DMS53 treated with DMSO at 0.1 percent for 48 hours (cell line): ENCODE data around the gene GRK4.

Source experiments
- DNase-seq: peaks from one replicate; lab custom pipeline; 2025; ENCODE audit not compliant: unreplicated experiment; lab: John Stamatoyannopoulos, UW

Gene GRK4

DNA sequence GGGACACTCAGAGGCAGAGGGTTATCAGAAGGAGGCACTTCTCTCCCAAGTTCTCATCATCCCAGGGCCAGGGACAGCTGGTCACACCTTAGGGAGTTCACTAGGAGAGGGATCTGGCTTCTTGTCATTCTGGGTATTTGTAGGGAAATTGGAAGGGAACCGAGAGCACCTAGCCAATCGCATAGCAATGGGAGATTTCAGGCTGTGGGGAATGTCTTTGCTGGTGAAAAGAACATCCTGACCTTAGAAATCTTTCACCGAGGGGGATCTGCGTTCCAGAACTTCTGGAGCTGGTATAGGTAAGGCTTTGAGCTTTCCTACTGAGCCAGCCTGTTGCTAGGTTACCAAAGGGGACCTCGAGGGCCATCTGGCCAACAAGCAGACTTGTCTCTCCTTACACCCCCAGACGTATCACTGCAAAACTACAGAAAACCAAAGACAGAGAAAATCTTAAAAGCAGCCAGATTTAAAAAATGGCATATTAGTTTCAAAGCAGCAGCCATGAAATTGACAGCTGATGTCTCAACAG, 104.2 kb downstream of the GRK4 start:
- DNase-seq = no peak

DNA sequence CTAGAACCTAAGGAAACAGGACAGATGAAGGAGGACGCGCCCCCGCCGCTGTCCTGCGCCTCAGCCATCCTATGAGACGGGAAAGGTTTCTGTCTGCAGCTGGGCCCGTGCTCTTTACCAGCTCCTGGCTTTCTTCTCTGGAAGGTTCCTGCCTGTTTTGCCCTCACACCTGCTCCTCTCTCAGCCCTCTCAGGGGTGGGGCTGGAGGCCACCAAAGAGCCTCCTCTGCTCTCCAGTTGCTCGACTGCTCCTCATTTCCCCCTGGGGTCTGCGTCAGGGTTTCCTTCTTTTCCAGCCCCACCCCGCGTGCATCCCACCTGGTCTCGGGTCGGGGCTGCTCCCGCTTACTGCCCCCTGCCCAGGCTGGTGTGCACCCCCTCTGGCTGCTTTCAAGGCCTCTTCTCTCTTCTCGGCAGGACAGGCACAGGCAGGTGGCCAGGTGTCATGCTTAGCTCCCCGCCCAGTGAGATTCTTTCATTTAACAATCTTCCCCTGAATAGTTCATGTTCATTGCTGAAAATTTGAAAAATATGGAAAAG, 106.4 kb downstream of the GRK4 start:
- DNase-seq = no peak

DNA sequence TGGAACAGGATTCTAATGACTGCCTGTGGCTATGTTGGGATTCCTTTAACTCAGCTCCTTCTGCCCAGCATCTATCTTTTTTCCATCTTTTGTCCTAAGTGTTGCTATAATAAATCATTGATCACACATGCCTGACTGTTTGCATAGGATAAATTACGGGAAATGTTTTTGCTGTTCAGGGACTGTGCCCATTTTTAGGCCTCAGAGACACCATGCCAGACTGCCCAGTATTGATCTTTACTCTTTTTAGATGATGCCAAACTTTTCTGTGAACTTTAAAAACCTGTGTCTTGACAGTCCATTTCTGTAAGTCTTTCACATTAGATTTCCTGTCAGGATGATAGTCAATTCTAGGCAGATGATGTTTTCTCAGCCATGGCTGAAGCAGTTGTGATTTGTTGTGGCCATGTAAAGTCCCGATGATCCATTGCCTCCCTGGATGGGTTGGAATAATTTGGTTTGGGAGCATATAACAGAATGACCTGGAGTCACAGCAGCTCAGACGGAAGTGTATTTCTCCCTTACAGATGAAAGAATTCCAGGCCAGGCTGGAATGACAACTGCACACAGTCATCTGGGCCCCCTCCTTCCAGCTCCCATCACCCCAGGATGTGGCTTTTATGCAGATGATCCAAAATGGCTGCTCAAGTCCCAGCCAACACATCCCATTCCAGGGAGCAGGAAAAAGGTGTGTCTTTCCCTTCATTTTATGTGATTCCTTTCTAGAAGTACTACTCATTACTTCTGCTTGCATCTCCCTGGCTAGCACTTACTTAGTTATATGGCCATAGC, 107.5 kb downstream of the GRK4 start:
- no peak for DNase-seq

DNA sequence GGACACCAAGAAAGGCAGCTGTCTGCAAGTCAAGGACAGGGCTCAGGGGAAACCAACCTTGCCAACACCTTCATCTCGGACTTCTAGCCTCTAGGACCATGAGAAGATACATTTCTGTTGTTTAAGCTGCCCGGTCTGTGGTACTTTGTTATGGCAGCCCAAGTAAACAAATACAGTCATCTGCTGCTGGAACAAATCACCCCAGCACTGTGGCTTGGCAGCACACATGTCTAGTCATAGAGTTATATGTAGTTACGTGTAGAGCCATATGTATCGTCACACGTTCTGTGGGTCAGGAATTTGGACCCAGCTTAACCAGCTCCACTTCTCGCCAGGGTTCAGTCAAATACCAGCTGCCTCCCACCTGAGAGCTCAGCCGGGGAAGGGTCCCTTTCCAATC, 108.4 kb downstream of the GRK4 start:
- DNase-seq = no peak

DNA sequence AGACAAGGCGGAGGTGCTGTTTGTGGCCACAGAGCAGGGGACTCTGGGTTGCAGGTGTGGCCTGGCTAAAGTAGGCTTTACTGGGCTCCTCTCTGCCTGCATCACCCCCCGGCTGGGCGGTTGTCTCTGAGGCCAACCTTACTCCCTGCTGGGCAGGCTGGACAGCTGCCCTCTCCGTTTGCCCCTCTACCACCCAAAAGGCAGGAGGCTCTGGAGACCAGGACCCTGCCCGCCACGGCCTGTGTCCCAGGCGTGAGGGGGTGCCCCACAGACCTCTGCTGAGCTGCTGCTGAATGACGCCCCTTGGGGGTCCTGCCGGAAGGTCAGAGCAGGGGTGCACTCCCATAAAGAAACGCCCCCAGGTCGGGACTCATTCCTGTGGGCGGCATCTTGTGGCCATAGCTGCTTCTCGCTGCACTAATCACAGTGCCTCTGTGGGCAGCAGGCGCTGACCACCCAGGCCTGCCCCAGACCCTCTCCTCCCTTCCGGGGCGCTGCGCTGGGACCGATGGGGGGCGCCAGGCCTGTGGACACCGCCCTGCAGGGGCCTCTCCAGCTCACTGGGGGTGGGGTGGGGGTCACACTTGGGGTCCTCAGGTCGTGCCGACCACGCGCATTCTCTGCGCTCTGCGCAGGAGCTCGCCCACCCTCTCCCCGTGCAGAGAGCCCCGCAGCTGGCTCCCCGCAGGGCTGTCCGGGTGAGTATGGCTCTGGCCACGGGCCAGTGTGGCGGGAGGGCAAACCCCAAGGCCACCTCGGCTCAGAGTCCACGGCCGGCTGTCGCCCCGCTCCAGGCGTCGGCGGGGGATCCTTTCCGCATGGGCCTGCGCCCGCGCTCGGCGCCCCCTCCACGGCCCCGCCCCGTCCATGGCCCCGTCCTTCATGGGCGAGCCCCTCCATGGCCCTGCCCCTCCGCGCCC, 110.0 kb downstream of the GRK4 start:
- no peak for DNase-seq

DNA sequence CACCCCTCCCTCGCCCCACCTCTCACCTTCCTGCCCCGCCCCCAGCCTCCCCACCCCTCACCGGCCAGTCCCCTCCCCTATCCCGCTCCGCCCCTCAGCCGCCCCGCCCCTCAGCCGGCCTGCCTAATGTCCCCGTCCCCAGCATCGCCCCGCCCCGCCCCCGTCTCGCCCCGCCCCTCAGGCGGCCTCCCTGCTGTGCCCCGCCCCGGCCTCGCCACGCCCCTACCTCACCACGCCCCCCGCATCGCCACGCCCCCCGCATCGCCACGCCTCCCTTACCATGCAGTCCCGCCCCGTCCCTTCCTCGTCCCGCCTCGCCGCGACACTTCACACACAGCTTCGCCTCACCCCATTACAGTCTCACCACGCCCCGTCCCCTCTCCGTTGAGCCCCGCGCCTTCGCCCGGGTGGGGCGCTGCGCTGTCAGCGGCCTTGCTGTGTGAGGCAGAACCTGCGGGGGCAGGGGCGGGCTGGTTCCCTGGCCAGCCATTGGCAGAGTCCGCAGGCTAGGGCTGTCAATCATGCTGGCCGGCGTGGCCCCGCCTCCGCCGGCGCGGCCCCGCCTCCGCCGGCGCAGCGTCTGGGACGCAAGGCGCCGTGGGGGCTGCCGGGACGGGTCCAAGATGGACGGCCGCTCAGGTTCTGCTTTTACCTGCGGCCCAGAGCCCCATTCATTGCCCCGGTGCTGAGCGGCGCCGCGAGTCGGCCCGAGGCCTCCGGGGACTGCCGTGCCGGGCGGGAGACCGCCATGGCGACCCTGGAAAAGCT, 110.9 kb downstream of the GRK4 start, which contains the start of the genes HTT and HTT-AS:
HTT (plus strand) TSS at position 604 of the 768 bp plus-strand sequence; CDS start at position 749, 145 bp downstream.
HTT-AS (minus strand) TSS at position 461 of the 768 bp plus-strand sequence.
- peak; percentile 96 for DNase-seq

DNA sequence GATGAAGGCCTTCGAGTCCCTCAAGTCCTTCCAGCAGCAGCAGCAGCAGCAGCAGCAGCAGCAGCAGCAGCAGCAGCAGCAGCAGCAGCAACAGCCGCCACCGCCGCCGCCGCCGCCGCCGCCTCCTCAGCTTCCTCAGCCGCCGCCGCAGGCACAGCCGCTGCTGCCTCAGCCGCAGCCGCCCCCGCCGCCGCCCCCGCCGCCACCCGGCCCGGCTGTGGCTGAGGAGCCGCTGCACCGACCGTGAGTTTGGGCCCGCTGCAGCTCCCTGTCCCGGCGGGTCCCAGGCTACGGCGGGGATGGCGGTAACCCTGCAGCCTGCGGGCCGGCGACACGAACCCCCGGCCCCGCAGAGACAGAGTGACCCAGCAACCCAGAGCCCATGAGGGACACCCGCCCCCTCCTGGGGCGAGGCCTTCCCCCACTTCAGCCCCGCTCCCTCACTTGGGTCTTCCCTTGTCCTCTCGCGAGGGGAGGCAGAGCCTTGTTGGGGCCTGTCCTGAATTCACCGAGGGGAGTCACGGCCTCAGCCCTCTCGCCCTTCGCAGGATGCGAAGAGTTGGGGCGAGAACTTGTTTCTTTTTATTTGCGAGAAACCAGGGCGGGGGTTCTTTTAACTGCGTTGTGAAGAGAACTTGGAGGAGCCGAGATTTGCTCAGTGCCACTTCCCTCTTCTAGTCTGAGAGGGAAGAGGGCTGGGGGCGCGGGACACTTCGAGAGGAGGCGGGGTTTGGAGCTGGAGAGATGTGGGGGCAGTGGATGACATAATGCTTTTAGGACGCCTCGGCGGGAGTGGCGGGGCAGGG, 111.7 kb downstream of the GRK4 start:
- peak; percentile 58 for DNase-seq

DNA sequence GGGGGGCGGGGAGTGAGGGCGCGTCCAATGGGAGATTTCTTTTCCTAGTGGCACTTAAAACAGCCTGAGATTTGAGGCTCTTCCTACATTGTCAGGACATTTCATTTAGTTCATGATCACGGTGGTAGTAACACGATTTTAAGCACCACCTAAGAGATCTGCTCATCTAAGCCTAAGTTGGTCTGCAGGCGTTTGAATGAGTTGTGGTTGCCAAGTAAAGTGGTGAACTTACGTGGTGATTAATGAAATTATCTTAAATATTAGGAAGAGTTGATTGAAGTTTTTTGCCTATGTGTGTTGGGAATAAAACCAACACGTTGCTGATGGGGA, 112.2 kb downstream of the GRK4 start:
- no peak for DNase-seq

DNA sequence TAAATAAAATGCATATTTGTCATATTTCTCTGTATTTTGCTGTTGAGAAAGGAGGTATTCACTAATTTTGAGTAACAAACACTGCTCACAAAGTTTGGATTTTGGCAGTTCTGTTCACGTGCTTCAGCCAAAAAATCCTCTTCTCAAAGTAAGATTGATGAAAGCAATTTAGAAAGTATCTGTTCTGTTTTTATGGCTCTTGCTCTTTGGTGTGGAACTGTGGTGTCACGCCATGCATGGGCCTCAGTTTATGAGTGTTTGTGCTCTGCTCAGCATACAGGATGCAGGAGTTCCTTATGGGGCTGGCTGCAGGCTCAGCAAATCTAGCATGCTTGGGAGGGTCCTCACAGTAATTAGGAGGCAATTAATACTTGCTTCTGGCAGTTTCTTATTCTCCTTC, 114.4 kb downstream of the GRK4 start:
- no peak for DNase-seq

DNA sequence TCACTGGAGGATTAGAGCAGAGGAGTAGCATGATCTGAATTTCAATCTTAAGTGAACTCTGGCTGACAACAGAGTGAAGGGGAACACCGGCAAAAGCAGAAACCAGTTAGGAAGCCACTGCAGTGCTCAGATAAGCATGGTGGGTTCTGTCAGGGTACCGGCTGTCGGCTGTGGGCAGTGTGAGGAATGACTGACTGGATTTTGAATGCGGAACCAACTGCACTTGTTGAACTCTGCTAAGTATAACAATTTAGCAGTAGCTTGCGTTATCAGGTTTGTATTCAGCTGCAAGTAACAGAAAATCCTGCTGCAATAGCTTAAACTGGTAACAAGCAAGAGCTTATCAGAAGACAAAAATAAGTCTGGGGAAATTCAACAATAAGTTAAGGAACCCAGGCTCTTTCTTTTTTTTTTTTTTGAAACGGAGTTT, 116.3 kb downstream of the GRK4 start:
- DNase-seq = no peak

DNA sequence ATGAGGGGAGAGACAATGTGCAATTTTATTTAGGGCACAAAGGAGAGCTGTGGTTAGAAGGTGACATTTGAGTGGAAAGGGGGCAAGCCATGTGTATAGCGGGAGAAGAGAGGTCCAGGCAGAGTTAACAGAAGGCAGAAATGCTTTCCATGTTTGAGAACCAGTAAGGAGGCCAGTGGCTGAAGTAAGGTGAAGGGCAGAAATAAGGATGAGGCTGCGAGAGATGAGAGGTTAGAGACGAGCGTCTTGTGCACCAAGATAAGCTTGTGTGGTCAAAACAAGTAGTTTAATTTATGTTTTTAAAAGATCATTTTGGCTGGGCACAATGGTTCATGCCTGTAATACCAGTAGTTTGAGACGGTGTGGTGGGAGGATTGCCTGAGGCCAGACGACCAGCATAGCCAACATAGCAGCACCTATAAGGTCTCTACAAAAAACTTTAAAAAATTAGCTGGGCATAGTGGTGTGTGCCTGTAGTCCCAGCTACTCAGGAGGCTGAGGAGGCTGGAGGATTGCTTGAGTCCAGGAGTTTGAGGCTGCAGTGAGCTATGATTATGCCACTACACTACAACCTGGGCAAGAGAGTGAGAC, 119.6 kb downstream of the GRK4 start:
- DNase-seq = no peak

DNA sequence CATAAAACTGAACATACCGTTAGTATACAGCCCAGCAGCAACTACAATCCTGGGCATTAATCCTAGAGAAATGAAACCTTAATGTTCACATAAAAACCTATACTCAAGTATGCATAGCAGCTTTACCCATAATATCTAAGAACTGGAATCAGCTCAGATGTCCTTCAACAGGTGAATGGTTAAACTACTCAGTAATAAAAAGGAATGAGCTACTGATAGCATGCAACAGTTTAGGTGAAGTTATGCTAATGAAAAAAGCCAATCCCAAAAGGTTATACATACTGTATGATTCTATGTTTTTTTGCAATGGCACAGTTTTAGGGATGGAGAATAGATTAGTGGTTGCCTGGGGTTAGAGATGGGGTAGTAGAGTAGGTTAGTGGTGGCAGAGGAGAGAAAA, 120.4 kb downstream of the GRK4 start:
- no peak for DNase-seq

DNA sequence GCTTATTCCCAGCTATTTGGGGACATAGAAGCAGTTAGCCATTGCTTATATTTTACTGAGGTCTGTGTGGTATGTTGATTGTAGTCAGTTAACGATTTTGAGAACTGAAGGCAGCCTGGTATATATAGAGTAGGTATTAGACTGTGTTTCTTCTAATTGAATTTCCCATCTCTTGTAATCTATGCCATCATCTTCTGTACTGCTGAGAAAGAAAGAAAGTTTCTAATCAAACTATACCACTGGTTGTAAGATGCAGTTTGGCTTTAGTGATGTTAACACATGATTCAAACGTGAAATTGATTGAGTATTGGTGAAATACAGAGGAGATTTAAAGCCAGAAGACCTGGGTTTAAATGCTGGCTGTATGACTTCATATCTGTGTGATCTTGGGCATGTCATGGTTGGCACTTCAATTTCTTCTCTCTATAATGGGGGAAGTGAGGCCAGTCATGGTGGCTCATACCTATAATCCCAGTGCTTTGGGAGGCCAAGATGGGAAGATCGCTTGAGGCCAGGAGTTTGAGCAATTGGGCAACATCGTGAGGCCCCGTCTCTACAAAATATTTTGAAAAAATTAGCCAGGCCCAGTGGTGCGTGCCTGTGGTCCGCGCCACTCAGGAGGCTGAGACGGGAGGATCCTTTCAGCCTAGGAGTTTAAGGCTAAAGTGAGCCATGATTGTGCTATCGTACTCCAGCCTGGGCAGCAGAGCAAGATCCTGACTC, 122.7 kb downstream of the GRK4 start:
- DNase-seq = no peak

DNA sequence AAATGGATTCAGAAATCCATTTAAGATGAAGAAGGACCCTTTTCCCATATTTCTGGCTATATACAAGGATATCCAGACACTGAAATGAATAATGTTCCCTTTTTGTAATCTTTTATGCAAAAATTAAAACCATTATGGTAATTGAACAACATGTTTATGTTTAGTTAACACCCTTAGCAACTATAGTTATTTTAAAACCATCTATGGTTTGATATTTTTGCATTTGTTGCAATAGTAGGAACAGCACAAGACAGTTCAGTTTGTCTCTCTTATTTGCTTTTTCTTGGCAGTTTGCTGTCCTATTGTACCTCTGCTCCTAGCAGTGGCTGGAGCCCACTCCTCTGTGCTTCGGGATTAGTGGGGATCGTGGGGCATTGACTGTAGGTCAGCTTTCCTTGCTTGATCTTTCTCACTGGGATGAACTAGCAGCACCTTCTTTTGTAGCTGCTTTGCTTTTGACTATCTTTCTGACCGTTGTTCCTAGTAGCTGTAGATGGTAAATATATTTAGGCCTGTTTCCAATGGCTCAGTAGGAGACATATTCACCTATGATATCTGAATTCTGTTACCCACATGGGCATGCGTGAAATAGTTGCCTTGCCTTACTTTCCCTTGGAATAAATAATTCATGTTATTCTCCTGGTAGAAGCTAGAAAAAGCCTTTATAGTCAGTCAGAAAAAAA, 123.9 kb downstream of the GRK4 start:
- DNase-seq = no peak
